ENCODE results near the gene QRFP.

The QRFP gene

DNA sequence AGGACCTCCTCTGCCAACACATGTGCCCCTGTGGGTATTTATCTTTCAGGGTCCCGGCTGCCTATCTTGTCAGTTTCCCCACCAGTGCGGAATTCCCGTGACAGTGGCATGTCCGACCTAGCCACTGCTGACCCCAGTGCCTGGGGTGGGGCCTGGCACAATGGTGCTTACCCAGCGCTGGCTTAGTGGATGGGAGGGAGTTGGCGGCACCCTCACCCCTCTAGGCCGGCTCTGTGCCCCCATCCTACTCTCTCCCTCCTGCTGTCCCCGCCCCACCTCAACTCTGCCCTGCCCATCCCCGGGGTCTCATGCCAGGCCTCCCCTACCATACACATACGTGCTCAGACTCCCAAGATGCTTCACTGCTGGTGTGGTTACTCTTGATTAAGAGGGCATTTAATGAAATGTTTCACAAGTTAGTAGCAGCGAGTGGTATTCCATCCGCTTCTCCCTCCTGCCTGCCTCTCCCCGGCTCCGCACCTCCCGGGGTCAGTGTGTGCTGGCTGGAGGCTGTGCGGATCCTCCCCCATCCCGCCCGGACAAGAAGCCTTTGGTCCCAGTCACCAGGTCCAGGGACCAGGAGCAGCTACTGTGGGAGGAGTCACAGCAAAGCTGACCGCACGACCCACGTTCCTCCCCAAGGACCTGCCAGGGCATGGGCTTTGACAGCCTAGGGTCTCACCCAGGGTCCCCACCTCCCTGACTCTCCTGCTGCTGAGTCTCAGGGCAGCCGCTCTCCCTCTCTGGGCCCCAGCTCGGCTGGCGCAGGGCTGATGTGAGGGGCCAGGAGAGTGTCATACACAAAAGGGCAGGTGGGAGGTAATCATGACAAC lies 9.5 kb upstream of the QRFP start:
- no peaks in the 10 kb centered on the region for H3K27me3 ChIP-seq (ENCODE audit: low read length)
- H3K27ac ChIP-seq (ENCODE audit: low read depth, low read length), result no peak overlapping the region
- no peak overlapping the region for H3K4me3 ChIP-seq (ENCODE audit: insufficient read depth, low read length, poor library complexity, severe bottlenecking)
- H3F3A ChIP-seq (ENCODE audit: insufficient read depth), result no peaks in the 10 kb centered on the region
- H3K36me3 ChIP-seq (ENCODE audit: low read length), result no peaks in the 10 kb centered on the region
- H3K79me2 ChIP-seq (ENCODE audit: insufficient read depth, low read length), result no peaks in the 10 kb centered on the region
- no peaks in the 10 kb centered on the region for H3K9me3 ChIP-seq (ENCODE audit: insufficient read depth, low read length)
- no peak overlapping the region for H3K9ac ChIP-seq (ENCODE audit: low read length)
- H3K4me2 ChIP-seq (ENCODE audit: low read depth, low read length, poor library complexity, severe bottlenecking), result no peak overlapping the region
- TF ChIP-seq, protein P1, sequence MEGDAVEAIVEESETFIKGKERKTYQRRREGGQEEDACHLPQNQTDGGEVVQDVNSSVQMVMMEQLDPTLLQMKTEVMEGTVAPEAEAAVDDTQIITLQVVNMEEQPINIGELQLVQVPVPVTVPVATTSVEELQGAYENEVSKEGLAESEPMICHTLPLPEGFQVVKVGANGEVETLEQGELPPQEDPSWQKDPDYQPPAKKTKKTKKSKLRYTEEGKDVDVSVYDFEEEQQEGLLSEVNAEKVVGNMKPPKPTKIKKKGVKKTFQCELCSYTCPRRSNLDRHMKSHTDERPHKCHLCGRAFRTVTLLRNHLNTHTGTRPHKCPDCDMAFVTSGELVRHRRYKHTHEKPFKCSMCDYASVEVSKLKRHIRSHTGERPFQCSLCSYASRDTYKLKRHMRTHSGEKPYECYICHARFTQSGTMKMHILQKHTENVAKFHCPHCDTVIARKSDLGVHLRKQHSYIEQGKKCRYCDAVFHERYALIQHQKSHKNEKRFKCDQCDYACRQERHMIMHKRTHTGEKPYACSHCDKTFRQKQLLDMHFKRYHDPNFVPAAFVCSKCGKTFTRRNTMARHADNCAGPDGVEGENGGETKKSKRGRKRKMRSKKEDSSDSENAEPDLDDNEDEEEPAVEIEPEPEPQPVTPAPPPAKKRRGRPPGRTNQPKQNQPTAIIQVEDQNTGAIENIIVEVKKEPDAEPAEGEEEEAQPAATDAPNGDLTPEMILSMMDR (IDR thresholded peaks at IDR 0.05; ENCODE audit: insufficient read depth, low read length, poor library complexity, severe bottlenecking), result no peak
- no peak for TF ChIP-seq EZH2phosphoT487 (conservative IDR thresholded peaks at IDR 0.05; ENCODE audit: low read length)
- H2AFZ ChIP-seq (ENCODE audit: low read depth, low read length, severe bottlenecking), result no peak overlapping the region
- no peaks in the 10 kb centered on the region for H3K9me2 ChIP-seq (replicated peaks; ENCODE audit: insufficient read depth, low read length)
- H4K20me1 ChIP-seq (ENCODE audit: low read depth, low read length), result no peaks in the 10 kb centered on the region

DNA sequence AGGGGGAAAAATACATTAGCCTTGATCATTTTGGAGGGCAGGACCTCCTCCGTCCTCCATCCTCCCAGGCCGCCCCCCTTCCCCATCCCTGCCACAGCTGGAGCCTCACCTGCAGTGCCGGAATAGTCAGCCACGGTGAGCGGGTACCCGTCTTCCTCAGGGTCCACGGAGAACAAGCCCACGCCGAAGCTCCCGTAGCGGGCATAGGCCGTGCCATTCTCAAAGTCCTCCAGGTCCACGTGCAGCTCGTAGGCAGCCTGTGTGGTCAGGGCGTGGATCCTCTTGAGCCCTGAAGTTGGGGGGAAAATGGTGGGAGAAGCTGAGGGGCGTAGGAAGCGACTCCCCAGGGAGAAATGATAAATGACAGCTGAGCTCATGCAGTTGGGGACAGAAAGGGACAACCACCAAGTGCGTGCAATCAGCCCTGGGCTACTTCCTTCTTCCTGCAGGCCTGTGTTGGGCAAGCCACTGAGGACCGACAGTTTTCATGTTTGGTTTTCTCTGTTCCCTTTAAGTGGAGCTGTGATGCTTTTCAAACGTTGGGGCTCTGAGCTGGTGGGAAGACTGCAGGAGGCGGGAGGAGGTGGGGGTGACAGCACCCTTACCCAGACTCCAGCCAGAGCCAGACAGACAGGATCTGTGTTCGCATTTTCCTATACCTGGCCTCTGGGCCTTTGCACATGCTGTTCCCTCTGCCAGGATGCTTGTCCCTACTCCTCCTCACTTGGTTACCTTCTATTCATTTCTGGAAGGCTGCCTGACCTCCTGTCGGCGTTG lies 8.7 kb upstream of the QRFP start:
- H3K9ac ChIP-seq (ENCODE audit: low read length), result no peak overlapping the region
- H3F3A ChIP-seq (ENCODE audit: insufficient read depth), result no peaks in the 10 kb centered on the region
- no peaks in the 10 kb centered on the region for H3K9me2 ChIP-seq (replicated peaks; ENCODE audit: insufficient read depth, low read length)
- TF ChIP-seq, protein P1 (IDR thresholded peaks at IDR 0.05; ENCODE audit: insufficient read depth, low read length, poor library complexity, severe bottlenecking), result no peak
- no peak for TF ChIP-seq EZH2phosphoT487 (conservative IDR thresholded peaks at IDR 0.05; ENCODE audit: low read length)
- no peaks in the 10 kb centered on the region for H3K9me3 ChIP-seq (ENCODE audit: insufficient read depth, low read length)
- no peak overlapping the region for H3K4me2 ChIP-seq (ENCODE audit: low read depth, low read length, poor library complexity, severe bottlenecking)
- H3K36me3 ChIP-seq (ENCODE audit: low read length), result no peaks in the 10 kb centered on the region
- H4K20me1 ChIP-seq (ENCODE audit: low read depth, low read length), result no peaks in the 10 kb centered on the region
- H3K4me3 ChIP-seq (ENCODE audit: insufficient read depth, low read length, poor library complexity, severe bottlenecking), result no peak overlapping the region
- no peaks in the 10 kb centered on the region for H3K27me3 ChIP-seq (ENCODE audit: low read length)
- no peak overlapping the region for H3K27ac ChIP-seq (ENCODE audit: low read depth, low read length)
- H3K79me2 ChIP-seq (ENCODE audit: insufficient read depth, low read length), result no peaks in the 10 kb centered on the region
- no peak overlapping the region for H2AFZ ChIP-seq (ENCODE audit: low read depth, low read length, severe bottlenecking)

DNA sequence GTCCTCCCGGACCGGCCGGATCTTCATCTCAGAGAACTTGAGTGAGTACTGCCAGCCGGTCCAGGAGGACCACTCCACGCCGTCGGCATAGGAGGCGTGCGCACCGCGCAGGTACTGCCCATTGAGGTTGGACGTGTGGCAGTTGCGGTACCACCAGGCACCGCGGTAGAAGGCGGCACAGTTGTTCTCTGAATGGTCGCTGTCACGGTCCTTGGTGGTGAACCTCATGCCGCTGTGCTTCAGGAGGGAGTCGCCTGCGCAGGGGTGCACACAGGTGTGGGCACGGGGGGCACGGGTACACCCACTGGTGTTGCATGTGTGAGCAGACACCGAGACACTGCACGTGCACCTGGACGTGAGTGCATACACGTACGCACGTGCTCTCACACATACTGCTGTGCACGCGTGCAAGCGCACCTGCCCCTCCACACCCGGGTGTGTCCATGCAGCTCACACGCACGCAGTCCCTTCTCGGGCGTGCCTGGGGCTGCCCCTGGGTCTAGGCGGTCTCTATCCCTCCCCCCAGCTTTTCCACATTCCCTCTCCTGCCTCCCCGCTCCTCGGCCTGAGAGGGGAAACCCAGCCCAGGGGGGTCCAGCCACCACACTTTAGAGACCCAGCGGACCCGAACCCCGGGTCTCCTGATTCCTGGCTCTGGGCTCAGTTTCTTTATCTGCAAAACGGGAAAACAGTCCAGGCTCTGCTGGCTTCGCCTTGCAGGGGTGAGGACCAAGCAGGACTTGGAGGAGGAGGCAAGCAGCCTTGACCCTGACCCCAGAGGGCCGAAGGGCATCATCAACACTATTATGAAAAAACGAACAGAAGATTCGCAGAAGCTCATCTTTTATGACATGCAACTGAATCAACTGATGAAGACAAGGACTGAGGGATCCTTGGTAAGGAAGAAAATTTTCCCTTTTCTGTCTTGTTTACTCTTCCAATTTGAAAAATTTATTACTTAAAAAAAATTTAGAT lies 7.7 kb upstream of the QRFP start:
- no peak for TF ChIP-seq EZH2phosphoT487 (conservative IDR thresholded peaks at IDR 0.05; ENCODE audit: low read length)
- TF ChIP-seq, protein P1 (IDR thresholded peaks at IDR 0.05; ENCODE audit: insufficient read depth, low read length, poor library complexity, severe bottlenecking), result no peak
- Histone ChIP-seq H3K9ac (ENCODE audit: low read length) (no peak overlapping the region), H2AFZ (ENCODE audit: low read depth, low read length, severe bottlenecking) (no peak overlapping the region), H3K27ac (ENCODE audit: low read depth, low read length) (no peak overlapping the region), H3K9me2 (replicated peaks; ENCODE audit: insufficient read depth, low read length) (no peaks in the 10 kb centered on the region), H4K20me1 (ENCODE audit: low read depth, low read length) (no peaks in the 10 kb centered on the region), H3F3A (ENCODE audit: insufficient read depth) (no peaks in the 10 kb centered on the region), H3K79me2 (ENCODE audit: insufficient read depth, low read length) (no peaks in the 10 kb centered on the region), H3K27me3 (ENCODE audit: low read length) (no peaks in the 10 kb centered on the region), H3K4me2 (ENCODE audit: low read depth, low read length, poor library complexity, severe bottlenecking) (no peak overlapping the region), H3K36me3 (ENCODE audit: low read length) (no peaks in the 10 kb centered on the region), H3K4me3 (ENCODE audit: insufficient read depth, low read length, poor library complexity, severe bottlenecking) (no peak overlapping the region), H3K9me3 (ENCODE audit: insufficient read depth, low read length) (no peaks in the 10 kb centered on the region)

Data from SU-DHL-6 (cell line).